Hepatocyte (in vitro differentiated cells): Measurements from ENCODE around the gene FCHSD2.

Experiments used
- EZH2 ChIP-seq: fragments of 200-600 bp; sonication (generic); IDR thresholded peaks from 2 replicates; pipeline ENCODE4 v1.6.1; 2016; ENCODE audit warnings: antibody characterized with exemption, mild to moderate bottlenecking, borderline replicate concordance
- EZH2phosphoT487 ChIP-seq: fragments of 200-600 bp; sonication (generic); IDR thresholded peaks from one replicate; pipeline ENCODE4 v1.6.1; 2018; ENCODE audit warnings: antibody characterized with exemption, mild to moderate bottlenecking, low read depth, moderate library complexity; ENCODE audit not compliant: unreplicated experiment, severe bottlenecking
- TF ChIP-seq, protein P1 (sequence below): fragments of 200-600 bp; sonication (generic); IDR thresholded peaks from 2 replicates; pipeline ENCODE4 v1.5.1; 2016; ENCODE audit warnings: antibody characterized with exemption, mild to moderate bottlenecking; ENCODE audit not compliant: poor library complexity

DNA sequence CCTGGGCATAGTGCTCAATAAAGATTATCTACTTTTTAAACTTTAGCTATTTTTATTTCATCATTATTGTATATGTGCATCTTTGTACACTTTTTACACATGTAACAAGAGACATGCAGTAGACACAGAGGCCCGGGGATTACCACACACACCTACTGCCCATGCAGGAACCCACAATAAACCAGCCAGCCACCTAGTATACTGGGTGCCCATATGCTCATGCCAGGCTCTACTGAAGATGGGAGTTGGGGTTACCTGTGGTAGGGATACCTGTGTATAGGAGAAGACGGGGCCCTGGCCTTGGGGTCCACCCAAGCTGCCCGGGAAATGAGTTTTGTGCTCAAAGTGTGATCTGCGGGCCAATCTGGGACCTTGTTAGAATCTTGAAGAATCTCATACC is 44.8 kb upstream of the FCHSD2 start:
- TF ChIP-seq, protein P1, sequence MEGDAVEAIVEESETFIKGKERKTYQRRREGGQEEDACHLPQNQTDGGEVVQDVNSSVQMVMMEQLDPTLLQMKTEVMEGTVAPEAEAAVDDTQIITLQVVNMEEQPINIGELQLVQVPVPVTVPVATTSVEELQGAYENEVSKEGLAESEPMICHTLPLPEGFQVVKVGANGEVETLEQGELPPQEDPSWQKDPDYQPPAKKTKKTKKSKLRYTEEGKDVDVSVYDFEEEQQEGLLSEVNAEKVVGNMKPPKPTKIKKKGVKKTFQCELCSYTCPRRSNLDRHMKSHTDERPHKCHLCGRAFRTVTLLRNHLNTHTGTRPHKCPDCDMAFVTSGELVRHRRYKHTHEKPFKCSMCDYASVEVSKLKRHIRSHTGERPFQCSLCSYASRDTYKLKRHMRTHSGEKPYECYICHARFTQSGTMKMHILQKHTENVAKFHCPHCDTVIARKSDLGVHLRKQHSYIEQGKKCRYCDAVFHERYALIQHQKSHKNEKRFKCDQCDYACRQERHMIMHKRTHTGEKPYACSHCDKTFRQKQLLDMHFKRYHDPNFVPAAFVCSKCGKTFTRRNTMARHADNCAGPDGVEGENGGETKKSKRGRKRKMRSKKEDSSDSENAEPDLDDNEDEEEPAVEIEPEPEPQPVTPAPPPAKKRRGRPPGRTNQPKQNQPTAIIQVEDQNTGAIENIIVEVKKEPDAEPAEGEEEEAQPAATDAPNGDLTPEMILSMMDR: no peak
- TF ChIP-seq EZH2: no peak
- no peak for TF ChIP-seq EZH2phosphoT487
